Neural cell (in vitro differentiated cells): Measurements from ENCODE around the gene LRRC10B. TPM values are rescaled to one million over a fixed set of nuclear protein-coding genes. Genes with fewer than 3 reads are reported as not detected.

Source experiments
- H2AFZ ChIP-seq: fragments of 200-600, 300-800 bp; sonication (generic), shearing (Covaris generic); 2 replicates; pipeline ENCODE4 v1.6.0; 2014; ENCODE audit warnings: low read depth, mild to moderate bottlenecking, antibody characterized with exemption, low read length, moderate library complexity
- H3F3A ChIP-seq: fragments of 200-600 bp; shearing (Covaris generic); 2 replicates; pipeline ENCODE4 v1.6.1; 2016; ENCODE audit warnings: mild to moderate bottlenecking, moderate library complexity, mixed read lengths, antibody characterized with exemption, low read length; ENCODE audit not compliant: insufficient read depth, poor library complexity, severe bottlenecking
- H3K27ac ChIP-seq: fragments of 200-600, 300-800 bp; sonication (generic), shearing (Covaris generic); 2 replicates; pipeline ENCODE4 v1.5.1; 2014; ENCODE audit warnings: mild to moderate bottlenecking, low read length, moderate library complexity
- H3K27me3 ChIP-seq: fragments of 300-800, 200-600 bp; sonication (generic), shearing (Covaris generic); 2 replicates; pipeline ENCODE4 v1.6.0; 2014; ENCODE audit warnings: mild to moderate bottlenecking, low read depth, low read length, moderate library complexity; ENCODE audit not compliant: insufficient read depth
- H3K36me3 ChIP-seq: fragments of 300-800, 200-600 bp; sonication (generic), shearing (Covaris generic); 2 replicates; pipeline ENCODE4 v1.5.1; 2014; ENCODE audit warnings: mild to moderate bottlenecking, antibody characterized with exemption, low read length, moderate library complexity; ENCODE audit not compliant: insufficient read depth
- H3K4me2 ChIP-seq: fragments of 300-800, 200-600 bp; sonication (generic), shearing (Covaris generic); 2 replicates; pipeline ENCODE4 v1.6.0; 2014; ENCODE audit warnings: mild to moderate bottlenecking, low read length
- H3K4me3 ChIP-seq: fragments of 300-800, 200-600 bp; sonication (generic), shearing (Covaris generic); 2 replicates; pipeline ENCODE4 v1.5.1; 2014; ENCODE audit warnings: mild to moderate bottlenecking, low read length, moderate library complexity
- H3K79me2 ChIP-seq: fragments of 200-600 bp; shearing (Covaris generic); replicated peaks from 2 replicates; pipeline ENCODE4 v1.6.0; 2014; ENCODE audit warnings: mild to moderate bottlenecking, low read length, moderate library complexity; ENCODE audit not compliant: insufficient read depth
- H3K9ac ChIP-seq: fragments of 300-800, 200-600 bp; sonication (generic), shearing (Covaris generic); 2 replicates; pipeline ENCODE4 v1.6.1; 2016; ENCODE audit warnings: mild to moderate bottlenecking, low read length, mixed read lengths
- H3K9me2 ChIP-seq: fragments of 200-600 bp; shearing (Covaris generic); 2 replicates; pipeline ENCODE4 v1.6.1; 2016; ENCODE audit warnings: mild to moderate bottlenecking, low read length, mixed read lengths; ENCODE audit not compliant: insufficient read depth
- H3K9me3 ChIP-seq: fragments of 200-600, 300-800 bp; sonication (generic), shearing (Covaris generic); 2 replicates; pipeline ENCODE4 v1.6.1; 2016; ENCODE audit warnings: mild to moderate bottlenecking, mixed run types, low read length, moderate library complexity, mixed read lengths
- H4K20me1 ChIP-seq: fragments of 200-600 bp; shearing (Covaris generic); 2 replicates; pipeline ENCODE4 v1.6.1; 2016; ENCODE audit warnings: mild to moderate bottlenecking, mixed run types; ENCODE audit not compliant: insufficient read depth
- EP300 ChIP-seq: fragments of 450-650 bp; conservative IDR thresholded peaks from 2 replicates; pipeline ENCODE4 v1.6.1; 2014; ENCODE audit warnings: antibody characterized with exemption, mild to moderate bottlenecking, moderate library complexity; ENCODE audit not compliant: poor library complexity, severe bottlenecking
- EZH2 ChIP-seq: fragments of 200-600, 300-800 bp; shearing (Covaris generic), sonication (generic); IDR thresholded peaks from 2 replicates; pipeline ENCODE4 v1.6.1; 2014; ENCODE audit warnings: antibody characterized with exemption, low read length, borderline replicate concordance, mild to moderate bottlenecking; ENCODE audit not compliant: insufficient read depth, poor library complexity, severe bottlenecking
- MXI1 ChIP-seq: fragments of 450-650 bp; conservative IDR thresholded peaks from 2 replicates; pipeline ENCODE4 v1.6.1; 2014; ENCODE audit warnings: antibody characterized with exemption, mild to moderate bottlenecking; ENCODE audit not compliant: poor library complexity, severe bottlenecking
- POLR2AphosphoS5 ChIP-seq: IDR thresholded peaks from 2 replicates; pipeline ENCODE4 v1.6.1; 2012
- RAD21 ChIP-seq: fragments of 450-650 bp; conservative IDR thresholded peaks from 2 replicates; pipeline ENCODE4 v1.6.1; 2014; ENCODE audit warnings: antibody characterized with exemption, mild to moderate bottlenecking, moderate library complexity
- SMC3 ChIP-seq: fragments of 450-650 bp; conservative IDR thresholded peaks from 2 replicates; pipeline ENCODE4 v1.6.1; 2014; ENCODE audit warnings: antibody characterized with exemption, mild to moderate bottlenecking, moderate library complexity; ENCODE audit not compliant: poor library complexity
- TAF1 ChIP-seq: IDR thresholded peaks from 2 replicates; pipeline ENCODE4 v1.6.1; 2012; ENCODE audit warnings: low read depth
- polyA plus RNA-seq: library from polyadenylated mRNA; depleted of rRNA; stranded (reverse); fragments of >200 nt; gene quantifications from 2 replicates; pipeline ENCODE4 v1.2.3, GENCODE V29; 2014
- TF ChIP-seq, protein P1 (sequence below): fragments of 450-650 bp; IDR thresholded peaks from 2 replicates; pipeline ENCODE4 v1.5.1; 2014; ENCODE audit warnings: antibody characterized with exemption, mild to moderate bottlenecking, moderate library complexity; ENCODE audit not compliant: poor library complexity, severe bottlenecking
- TF ChIP-seq, protein P2 (sequence below): IDR thresholded peaks from 2 replicates; pipeline ENCODE4 v1.6.1; 2012; ENCODE audit warnings: borderline replicate concordance

The LRRC10B gene
- polyA plus RNA-seq, 1 donor from 2014 or later: 12.4 TPM

DNA sequence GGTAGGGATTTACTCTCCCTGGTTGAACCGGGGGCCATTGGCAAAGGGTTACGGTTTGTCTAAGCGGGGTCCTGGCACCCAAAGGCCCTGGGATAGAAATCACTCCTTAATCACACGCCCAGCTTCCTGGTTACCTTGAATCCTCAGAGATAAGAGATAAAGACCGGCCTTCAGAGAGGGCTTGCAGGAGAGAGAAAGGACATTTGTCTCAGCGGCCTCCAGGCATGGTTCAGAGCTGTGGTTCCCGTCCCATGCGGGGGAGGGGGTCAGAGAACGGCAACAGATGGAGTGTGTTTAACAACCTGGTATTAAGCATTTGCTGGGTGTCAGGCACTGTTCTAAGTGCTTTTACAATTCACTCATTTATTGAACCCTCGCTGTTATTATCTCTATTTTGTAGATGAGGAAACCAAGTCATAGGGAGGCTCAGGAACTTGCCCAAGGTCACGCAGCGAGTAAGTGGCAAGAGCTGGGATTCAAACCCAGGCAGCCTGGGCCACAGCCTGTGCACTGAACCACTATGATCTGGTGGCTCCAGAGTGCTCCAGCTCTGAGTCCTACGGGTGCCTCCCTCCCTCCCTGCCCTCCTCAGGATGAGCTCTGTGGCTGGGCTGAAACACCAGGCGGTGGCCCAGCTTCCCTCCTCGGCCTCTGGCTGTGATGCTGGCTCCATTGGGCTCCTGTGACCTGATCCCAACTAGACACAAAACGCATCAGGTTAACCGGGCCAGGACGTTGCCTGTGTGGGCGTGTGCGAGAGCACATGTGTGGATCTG is 18.6 kb downstream of the LRRC10B start:
- no peak overlapping the region for H3K9ac ChIP-seq
- no peaks in the 10 kb centered on the region for H4K20me1 ChIP-seq
- H3K79me2 ChIP-seq: no peaks in the 10 kb centered on the region
- H3K4me3 ChIP-seq: no peak overlapping the region
- no peaks in the 10 kb centered on the region for H3F3A ChIP-seq
- no peaks in the 10 kb centered on the region for H3K36me3 ChIP-seq
- H3K27me3 ChIP-seq: no peaks in the 10 kb centered on the region
- no peak overlapping the region for H2AFZ ChIP-seq
- H3K9me2 ChIP-seq: no peaks in the 10 kb centered on the region
- no peak overlapping the region for H3K27ac ChIP-seq
- TF ChIP-seq, protein P1, sequence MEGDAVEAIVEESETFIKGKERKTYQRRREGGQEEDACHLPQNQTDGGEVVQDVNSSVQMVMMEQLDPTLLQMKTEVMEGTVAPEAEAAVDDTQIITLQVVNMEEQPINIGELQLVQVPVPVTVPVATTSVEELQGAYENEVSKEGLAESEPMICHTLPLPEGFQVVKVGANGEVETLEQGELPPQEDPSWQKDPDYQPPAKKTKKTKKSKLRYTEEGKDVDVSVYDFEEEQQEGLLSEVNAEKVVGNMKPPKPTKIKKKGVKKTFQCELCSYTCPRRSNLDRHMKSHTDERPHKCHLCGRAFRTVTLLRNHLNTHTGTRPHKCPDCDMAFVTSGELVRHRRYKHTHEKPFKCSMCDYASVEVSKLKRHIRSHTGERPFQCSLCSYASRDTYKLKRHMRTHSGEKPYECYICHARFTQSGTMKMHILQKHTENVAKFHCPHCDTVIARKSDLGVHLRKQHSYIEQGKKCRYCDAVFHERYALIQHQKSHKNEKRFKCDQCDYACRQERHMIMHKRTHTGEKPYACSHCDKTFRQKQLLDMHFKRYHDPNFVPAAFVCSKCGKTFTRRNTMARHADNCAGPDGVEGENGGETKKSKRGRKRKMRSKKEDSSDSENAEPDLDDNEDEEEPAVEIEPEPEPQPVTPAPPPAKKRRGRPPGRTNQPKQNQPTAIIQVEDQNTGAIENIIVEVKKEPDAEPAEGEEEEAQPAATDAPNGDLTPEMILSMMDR: no peak
- no peak for TF ChIP-seq EP300
- TF ChIP-seq RAD21: no peak
- TF ChIP-seq EZH2: no peak
- TF ChIP-seq POLR2AphosphoS5: no peak
- no peak for TF ChIP-seq SMC3
- no peak for TF ChIP-seq TAF1
- no peak for TF ChIP-seq MXI1
- TF ChIP-seq, protein P2, sequence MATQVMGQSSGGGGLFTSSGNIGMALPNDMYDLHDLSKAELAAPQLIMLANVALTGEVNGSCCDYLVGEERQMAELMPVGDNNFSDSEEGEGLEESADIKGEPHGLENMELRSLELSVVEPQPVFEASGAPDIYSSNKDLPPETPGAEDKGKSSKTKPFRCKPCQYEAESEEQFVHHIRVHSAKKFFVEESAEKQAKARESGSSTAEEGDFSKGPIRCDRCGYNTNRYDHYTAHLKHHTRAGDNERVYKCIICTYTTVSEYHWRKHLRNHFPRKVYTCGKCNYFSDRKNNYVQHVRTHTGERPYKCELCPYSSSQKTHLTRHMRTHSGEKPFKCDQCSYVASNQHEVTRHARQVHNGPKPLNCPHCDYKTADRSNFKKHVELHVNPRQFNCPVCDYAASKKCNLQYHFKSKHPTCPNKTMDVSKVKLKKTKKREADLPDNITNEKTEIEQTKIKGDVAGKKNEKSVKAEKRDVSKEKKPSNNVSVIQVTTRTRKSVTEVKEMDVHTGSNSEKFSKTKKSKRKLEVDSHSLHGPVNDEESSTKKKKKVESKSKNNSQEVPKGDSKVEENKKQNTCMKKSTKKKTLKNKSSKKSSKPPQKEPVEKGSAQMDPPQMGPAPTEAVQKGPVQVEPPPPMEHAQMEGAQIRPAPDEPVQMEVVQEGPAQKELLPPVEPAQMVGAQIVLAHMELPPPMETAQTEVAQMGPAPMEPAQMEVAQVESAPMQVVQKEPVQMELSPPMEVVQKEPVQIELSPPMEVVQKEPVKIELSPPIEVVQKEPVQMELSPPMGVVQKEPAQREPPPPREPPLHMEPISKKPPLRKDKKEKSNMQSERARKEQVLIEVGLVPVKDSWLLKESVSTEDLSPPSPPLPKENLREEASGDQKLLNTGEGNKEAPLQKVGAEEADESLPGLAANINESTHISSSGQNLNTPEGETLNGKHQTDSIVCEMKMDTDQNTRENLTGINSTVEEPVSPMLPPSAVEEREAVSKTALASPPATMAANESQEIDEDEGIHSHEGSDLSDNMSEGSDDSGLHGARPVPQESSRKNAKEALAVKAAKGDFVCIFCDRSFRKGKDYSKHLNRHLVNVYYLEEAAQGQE: no peak
- H3K9me3 ChIP-seq: no peaks in the 10 kb centered on the region
- no peak overlapping the region for H3K4me2 ChIP-seq

DNA sequence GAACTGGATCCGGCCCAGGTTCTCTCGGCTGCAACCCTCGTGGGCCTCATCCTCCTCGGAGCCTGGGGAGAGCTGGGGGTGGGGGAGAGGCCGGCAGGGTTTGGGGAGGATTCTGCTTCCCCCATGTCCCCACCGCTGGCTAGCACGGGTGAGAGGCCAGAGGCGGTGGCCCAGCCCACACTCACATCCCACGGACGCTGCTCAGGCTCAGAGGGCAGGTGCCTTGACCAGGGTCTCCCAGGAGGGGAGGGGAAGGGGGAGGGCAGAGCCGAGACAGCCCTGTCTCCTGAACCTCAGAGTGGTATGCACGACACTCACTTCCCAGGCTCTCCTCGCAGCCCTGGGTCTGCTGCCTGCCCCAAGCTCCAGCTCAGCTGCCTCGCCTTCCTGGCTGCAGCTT is 19.6 kb downstream of the LRRC10B start:
- Histone ChIP-seq H3F3A (no peaks in the 10 kb centered on the region), H3K36me3 (no peaks in the 10 kb centered on the region), H3K9me2 (no peaks in the 10 kb centered on the region), H3K9ac (no peak overlapping the region), H3K79me2 (no peaks in the 10 kb centered on the region), H3K27me3 (no peaks in the 10 kb centered on the region), H3K27ac (no peak overlapping the region), H3K4me3 (no peak overlapping the region), H4K20me1 (no peaks in the 10 kb centered on the region), H2AFZ (no peak overlapping the region), H3K4me2 (no peak overlapping the region), H3K9me3 (no peaks in the 10 kb centered on the region)
- no peak for TF ChIP-seq POLR2AphosphoS5
- no peak for TF ChIP-seq SMC3
- no peak for TF ChIP-seq MXI1
- no peak for TF ChIP-seq EZH2
- TF ChIP-seq EP300: no peak
- no peak for TF ChIP-seq TAF1
- TF ChIP-seq, protein P2: no peak
